Thyroid gland (tissue), 4 donors: ENCODE measurements around the gene SLC4A1AP.
A peak's percentile ranks its signal among the peaks of the same experiment; 100 is the strongest.

Experiments
- POLR2A ChIP-seq, 2 donors: fragments of 450-650 bp; IDR thresholded peaks; one replicate each; pipeline ENCODE4 v1.6.1; 2017; ENCODE audit warnings: antibody characterized with exemption in 2 of 2, mild to moderate bottlenecking in 2 of 2, moderate library complexity in 1 of 2
- TF ChIP-seq, protein P1 (sequence below), 6 experiments: fragments of 200-600 bp in 3 of 6; fragments of 450-650 bp in 3 of 6; sonication (generic) in 3 of 6; IDR thresholded peaks; one replicate each; pipeline ENCODE4 v1.5.1; 2016 to 2019; ENCODE audit warnings: antibody characterized with exemption in 6 of 6, mild to moderate bottlenecking in 2 of 6, inconsistent platforms in 1 of 6, moderate library complexity in 1 of 6

DNA sequence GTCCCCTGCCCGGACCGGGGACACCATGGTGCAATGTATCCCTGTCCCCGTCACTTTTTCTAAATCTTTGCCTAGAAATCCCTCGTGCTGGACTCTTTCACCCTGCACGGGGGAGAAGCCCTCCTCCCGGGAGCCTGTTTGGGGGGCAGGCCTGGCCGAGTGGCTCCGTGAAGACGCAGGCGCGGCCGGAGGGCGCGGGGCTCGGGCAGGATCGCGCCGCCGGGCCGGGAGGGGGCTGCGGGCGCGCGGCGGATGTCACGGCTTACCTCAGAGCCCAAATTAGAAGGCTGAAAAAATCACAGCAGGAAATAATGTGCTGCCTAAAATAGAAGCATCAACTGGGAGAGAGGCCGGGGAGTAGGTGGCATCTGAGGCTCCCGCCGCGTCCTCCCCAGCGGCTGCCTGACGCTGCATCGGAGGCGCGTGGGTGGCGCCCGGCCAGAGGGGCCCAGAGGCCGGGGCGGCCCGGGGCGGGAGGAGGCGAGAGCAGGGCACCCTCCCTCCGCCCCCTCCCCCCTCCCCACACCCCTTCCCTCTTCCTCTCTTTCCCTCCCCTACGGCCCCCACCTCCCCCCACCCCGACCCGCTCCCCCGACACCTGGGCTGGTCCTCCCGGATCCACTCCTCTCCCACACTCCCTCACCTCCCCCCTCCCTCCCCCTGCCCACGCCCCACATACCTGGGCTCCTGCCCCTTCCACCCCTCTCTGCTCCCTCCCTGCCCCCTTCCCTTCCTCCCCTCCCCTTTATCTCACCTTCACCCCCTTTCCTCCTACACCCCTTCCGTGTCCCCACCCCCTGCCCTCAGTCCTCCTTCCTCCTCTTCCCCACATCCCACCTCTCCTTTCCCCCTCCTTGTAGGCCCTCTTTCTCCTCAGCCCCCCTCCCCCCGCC lies 51.9 kb downstream of the SLC4A1AP start:
- TF ChIP-seq, protein P1, sequence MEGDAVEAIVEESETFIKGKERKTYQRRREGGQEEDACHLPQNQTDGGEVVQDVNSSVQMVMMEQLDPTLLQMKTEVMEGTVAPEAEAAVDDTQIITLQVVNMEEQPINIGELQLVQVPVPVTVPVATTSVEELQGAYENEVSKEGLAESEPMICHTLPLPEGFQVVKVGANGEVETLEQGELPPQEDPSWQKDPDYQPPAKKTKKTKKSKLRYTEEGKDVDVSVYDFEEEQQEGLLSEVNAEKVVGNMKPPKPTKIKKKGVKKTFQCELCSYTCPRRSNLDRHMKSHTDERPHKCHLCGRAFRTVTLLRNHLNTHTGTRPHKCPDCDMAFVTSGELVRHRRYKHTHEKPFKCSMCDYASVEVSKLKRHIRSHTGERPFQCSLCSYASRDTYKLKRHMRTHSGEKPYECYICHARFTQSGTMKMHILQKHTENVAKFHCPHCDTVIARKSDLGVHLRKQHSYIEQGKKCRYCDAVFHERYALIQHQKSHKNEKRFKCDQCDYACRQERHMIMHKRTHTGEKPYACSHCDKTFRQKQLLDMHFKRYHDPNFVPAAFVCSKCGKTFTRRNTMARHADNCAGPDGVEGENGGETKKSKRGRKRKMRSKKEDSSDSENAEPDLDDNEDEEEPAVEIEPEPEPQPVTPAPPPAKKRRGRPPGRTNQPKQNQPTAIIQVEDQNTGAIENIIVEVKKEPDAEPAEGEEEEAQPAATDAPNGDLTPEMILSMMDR (IDR thresholded peaks at IDR 0.05), result no peak
- TF ChIP-seq POLR2A (IDR thresholded peaks at IDR 0.05), result peak in 1 of 2 donors; percentile 9
